CD4-positive, CD25-positive, alpha-beta regulatory T cell (primary cell): Measurements from ENCODE around the gene NTRK3. TPM values are rescaled to one million over a fixed set of nuclear protein-coding genes. Genes with fewer than 3 reads are reported as not detected.

Experiments
- ATAC-seq, 2 donors: fragments of 150-1000 bp; cut with Tn5 transposase; one replicate each; pipeline ENCODE4 v1.10.0; 2021; ENCODE audit warnings: low read depth in 2 of 2, moderate number of reproducible peaks in 2 of 2, moderate library complexity in 1 of 2
- DNase-seq, 3 donors: peaks; one replicate each; pipeline versions ENCODE4 v3.0.0 to v3.0.0-alpha.2; 2012 to 2022; ENCODE audit warnings: mixed read lengths in 1 of 3
- H3K27ac ChIP-seq: one replicate; pipeline ENCODE4 v1.7.0; 2013; ENCODE audit warnings: mild to moderate bottlenecking, low read length; ENCODE audit not compliant: insufficient read depth, poor library complexity, severe bottlenecking
- H3K27me3 ChIP-seq: one replicate; pipeline ENCODE4 v1.7.0; 2013; ENCODE audit warnings: low read length; ENCODE audit not compliant: control insufficient read depth, insufficient read depth
- H3K36me3 ChIP-seq: one replicate; pipeline ENCODE4 v1.7.0; 2013; ENCODE audit warnings: mild to moderate bottlenecking, low read length, moderate library complexity; ENCODE audit not compliant: control insufficient read depth, insufficient read depth
- H3K4me1 ChIP-seq: 2 replicates; pipeline ENCODE4 v1.7.0; 2013; ENCODE audit warnings: mild to moderate bottlenecking, low read length; ENCODE audit not compliant: insufficient read depth, control insufficient read depth, poor library complexity, severe bottlenecking
- H3K4me3 ChIP-seq: one replicate; pipeline ENCODE4 v1.7.0; 2013; ENCODE audit warnings: low read depth, mild to moderate bottlenecking, low read length, moderate library complexity
- H3K9me3 ChIP-seq, 2 experiments: 1 replicate in 1 of 2; 2 replicates in 1 of 2; pipeline ENCODE4 v1.7.0; 2013; ENCODE audit warnings: low read length in 2 of 2, mild to moderate bottlenecking in 1 of 2, moderate library complexity in 1 of 2; ENCODE audit not compliant: control insufficient read depth in 2 of 2
- H3K27ac Mint-ChIP-seq, 3 donors: one replicate each; pipeline ENCODE4 v1.8.0; 2020 to 2022; ENCODE audit warnings: mild to moderate bottlenecking in 3 of 3, mixed read lengths in 3 of 3, moderate library complexity in 2 of 3
- H3K27me3 Mint-ChIP-seq: one replicate; pipeline ENCODE4 v1.8.0; 2022; ENCODE audit warnings: mild to moderate bottlenecking, mixed read lengths
- H3K36me3 Mint-ChIP-seq: one replicate; pipeline ENCODE4 v1.8.0; 2020; ENCODE audit warnings: mixed read lengths
- H3K4me1 Mint-ChIP-seq, 4 donors: one replicate each; pipeline ENCODE4 v1.8.0; 2020 to 2022; ENCODE audit warnings: mixed read lengths in 4 of 4, mild to moderate bottlenecking in 1 of 4
- H3K4me3 Mint-ChIP-seq, 4 donors: one replicate each; pipeline ENCODE4 v1.8.0; 2020 to 2022; ENCODE audit warnings: mild to moderate bottlenecking in 4 of 4, mixed read lengths in 4 of 4, moderate library complexity in 3 of 4
- H3K9me3 Mint-ChIP-seq, 7 donors: one replicate each; pipeline ENCODE4 v1.8.0; 2020 to 2022; ENCODE audit warnings: mixed read lengths in 7 of 7, mild to moderate bottlenecking in 3 of 7, moderate library complexity in 2 of 7
- polyA plus RNA-seq, 4 donors: library from polyadenylated mRNA; unstranded; fragments of 300-500 nt; fragmentation: Illumina TruSeq; gene quantifications; one replicate each; pipeline ENCODE4 v1.2.3, GENCODE V29; 2021
- total RNA-seq: library from RNA; stranded (reverse); gene quantifications from one replicate; pipeline ENCODE4 v1.2.3, GENCODE V29; 2022

NTRK3 gene
- total and polyA plus RNA-seq, 5 donors from 2014 or later = not detected

DNA sequence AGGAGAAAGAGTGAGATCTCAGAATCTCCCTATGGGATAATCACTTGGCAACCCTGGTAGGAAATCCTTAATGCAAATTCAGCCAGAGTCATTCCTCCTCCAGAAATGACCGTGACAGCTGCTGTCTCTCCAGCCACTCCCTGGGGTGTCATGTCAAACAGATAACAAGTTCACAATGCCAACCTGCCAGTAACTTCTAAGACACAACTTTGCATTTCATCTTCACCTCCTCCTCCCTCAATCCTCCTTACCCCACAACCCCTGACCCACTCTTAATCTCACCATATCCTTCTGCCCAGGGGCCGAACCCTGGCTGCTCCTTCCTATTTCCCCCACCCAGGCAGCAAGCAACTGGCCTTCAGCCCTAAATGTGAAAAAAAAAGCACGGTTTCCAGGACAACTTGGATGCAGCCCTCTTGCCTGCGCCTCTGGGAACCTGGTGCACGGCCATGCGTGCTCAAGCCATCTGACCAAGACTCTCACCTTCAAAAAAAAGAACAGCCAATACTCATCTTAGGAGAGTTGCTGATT, 166.0 kb downstream of the NTRK3 start:
- ATAC-seq (no peak), DNase-seq (no peak)
- Histone ChIP-seq H3K9me3 (no peaks in the 10 kb centered on the region), H3K4me3 (no peak overlapping the region), H3K27me3 (no peaks in the 10 kb centered on the region), H3K36me3 (no peaks in the 10 kb centered on the region), H3K4me1 (no peaks in the 10 kb centered on the region), H3K27ac (no peak overlapping the region)
- no peaks in the 10 kb centered on the region for H3K36me3 Mint-ChIP-seq
- H3K27ac Mint-ChIP-seq = no peak overlapping the region
- peaks cover 0 to 7% (median 0%) of the 10 kb centered on the region in 7 donors for H3K9me3 Mint-ChIP-seq
- H3K27me3 Mint-ChIP-seq = peaks cover 8% of the 10 kb centered on the region
- H3K4me3 Mint-ChIP-seq = no peak overlapping the region
- H3K4me1 Mint-ChIP-seq = no peaks in the 10 kb centered on the region

DNA sequence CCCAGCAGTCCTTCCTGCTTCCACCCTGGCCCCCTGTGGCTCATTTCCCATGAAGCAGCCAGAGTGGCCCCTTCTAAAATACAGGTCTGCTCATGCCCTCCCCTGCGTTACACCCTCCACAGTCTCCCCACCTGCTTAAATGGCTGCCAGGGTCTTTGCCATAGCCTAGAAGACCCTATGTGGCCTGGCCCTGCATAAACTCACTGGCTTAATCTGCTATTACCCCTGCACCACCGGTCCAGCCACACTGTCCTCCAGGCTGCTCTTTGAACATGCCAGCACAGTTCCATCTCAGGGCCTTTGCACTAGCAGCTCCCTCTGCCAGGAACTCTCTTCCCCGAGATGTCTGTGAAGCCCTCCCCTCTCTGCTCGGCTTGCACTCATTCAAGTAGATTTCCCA, 166.8 kb downstream of the NTRK3 start:
- ATAC-seq (no peak), DNase-seq (no peak)
- Mint-ChIP-seq H3K4me1 (no peaks in the 10 kb centered on the region), H3K4me3 (no peak overlapping the region), H3K27ac (no peak overlapping the region), H3K9me3 (peaks cover 0 to 7% (median 0%) of the 10 kb centered on the region in 7 donors), H3K27me3 (peaks cover 8% of the 10 kb centered on the region), H3K36me3 (no peaks in the 10 kb centered on the region)
- Histone ChIP-seq H3K4me3 (no peak overlapping the region), H3K36me3 (no peaks in the 10 kb centered on the region), H3K9me3 (no peaks in the 10 kb centered on the region), H3K27ac (no peak overlapping the region), H3K27me3 (no peaks in the 10 kb centered on the region), H3K4me1 (no peaks in the 10 kb centered on the region)

GRCh38 chr15:88089024-88089620, 167.4 kb downstream of the NTRK3 start:
- H3K36me3 Mint-ChIP-seq = no peaks in the 10 kb centered on the region
- H3K9me3 Mint-ChIP-seq = peaks cover 0 to 7% (median 0%) of the 10 kb centered on the region in 7 donors
- no peaks in the 10 kb centered on the region for H3K4me1 Mint-ChIP-seq
- H3K9me3 ChIP-seq = no peaks in the 10 kb centered on the region
- no peaks in the 10 kb centered on the region for H3K27me3 ChIP-seq
- H3K4me3 Mint-ChIP-seq = no peak overlapping the region
- no peak overlapping the region for H3K4me3 ChIP-seq
- DNase-seq (no peak), ATAC-seq (no peak)
- no peak overlapping the region for H3K27ac Mint-ChIP-seq
- no peak overlapping the region for H3K27ac ChIP-seq
- H3K36me3 ChIP-seq = no peaks in the 10 kb centered on the region
- no peaks in the 10 kb centered on the region for H3K4me1 ChIP-seq
- H3K27me3 Mint-ChIP-seq = peaks cover 8% of the 10 kb centered on the region

- Histone ChIP-seq H3K36me3 (no peaks in the 10 kb centered on the region), H3K9me3 (no peaks in the 10 kb centered on the region), H3K27me3 (no peaks in the 10 kb centered on the region), H3K4me1 (no peaks in the 10 kb centered on the region), H3K27ac (no peak overlapping the region), H3K4me3 (no peak overlapping the region)
- DNase-seq (no peak), ATAC-seq (no peak)
- Mint-ChIP-seq H3K27ac (peak overlapping the region in 1 of 3 donors; percentile 20), H3K9me3 (peaks cover 0 to 4% (median 0%) of the 10 kb centered on the region in 7 donors), H3K27me3 (peaks cover 4% of the 10 kb centered on the region), H3K4me1 (no peaks in the 10 kb centered on the region), H3K4me3 (no peak overlapping the region), H3K36me3 (no peaks in the 10 kb centered on the region)
These were observed 172.5 kb downstream of the NTRK3 start for GRCh38 chr15:88083811-88084760.

GRCh38 chr15:88080616-88081015, 175.9 kb downstream of the NTRK3 start:
- Mint-ChIP-seq H3K27ac (no peak overlapping the region), H3K27me3 (peaks cover 4% of the 10 kb centered on the region)
- no peaks in the 10 kb centered on the region for H3K4me1 ChIP-seq

DNA sequence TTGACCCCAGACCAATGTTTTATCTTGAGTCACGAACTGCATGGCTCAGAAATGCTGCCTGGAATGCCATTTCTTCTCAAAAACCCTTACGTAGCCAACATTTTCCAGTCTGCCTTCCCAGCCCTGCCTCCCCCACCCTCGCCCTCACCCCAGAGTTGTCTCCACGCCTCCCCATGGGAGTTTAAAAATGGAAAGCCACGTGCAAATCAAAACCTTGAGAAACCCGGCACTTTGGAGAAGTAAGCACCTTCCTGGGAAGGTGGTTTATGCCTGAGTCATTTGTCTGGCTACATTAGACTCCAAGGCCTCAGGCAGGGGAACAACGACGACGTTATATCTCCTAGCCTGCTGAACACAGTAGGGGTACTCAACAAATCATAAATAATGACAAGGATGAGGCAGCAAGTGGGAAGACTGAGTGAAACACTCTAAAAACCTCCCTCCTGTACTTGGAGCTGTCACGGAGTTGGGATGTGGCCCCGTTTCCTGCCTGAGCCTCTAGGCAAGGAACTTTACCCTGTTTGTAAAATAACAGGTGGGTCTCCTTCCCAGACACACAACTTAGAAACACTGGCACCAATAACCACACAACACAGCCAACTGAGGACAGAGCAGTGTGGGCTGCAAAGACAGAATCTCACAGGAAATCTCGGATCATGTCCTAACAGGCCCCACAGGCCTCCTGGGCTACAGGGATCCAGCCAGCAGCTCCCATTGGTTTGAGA, 179.1 kb downstream of the NTRK3 start:
- ATAC-seq = no peak
- Histone ChIP-seq H3K9me3 (no peaks in the 10 kb centered on the region), H3K27me3 (no peaks in the 10 kb centered on the region), H3K36me3 (no peaks in the 10 kb centered on the region), H3K4me1 (no peaks in the 10 kb centered on the region), H3K4me3 (no peak overlapping the region), H3K27ac (no peak overlapping the region)
- Mint-ChIP-seq H3K36me3 (no peaks in the 10 kb centered on the region), H3K4me1 (no peaks in the 10 kb centered on the region), H3K4me3 (no peak overlapping the region), H3K9me3 (peaks cover 0 to 3% (median 0%) of the 10 kb centered on the region in 7 donors), H3K27ac (no peak overlapping the region), H3K27me3 (peaks cover 4% of the 10 kb centered on the region)
- DNase-seq = no peak

More at GRCh38 chr15:88080616-88081015, 175.9 kb downstream of the NTRK3 start:
- Histone ChIP-seq H3K27me3 (no peaks in the 10 kb centered on the region), H3K36me3 (no peaks in the 10 kb centered on the region), H3K27ac (no peak overlapping the region), H3K9me3 (no peaks in the 10 kb centered on the region), H3K4me3 (no peak overlapping the region)
- H3K4me3 Mint-ChIP-seq = no peak overlapping the region
- no peak for DNase-seq
- no peak for ATAC-seq
- H3K36me3 Mint-ChIP-seq = no peaks in the 10 kb centered on the region
- no peaks in the 10 kb centered on the region for H3K4me1 Mint-ChIP-seq
- peaks cover 0 to 1% (median 0%) of the 10 kb centered on the region in 7 donors for H3K9me3 Mint-ChIP-seq

GRCh38 chr15:88076328-88076727, 180.2 kb downstream of the NTRK3 start:
- no peaks in the 10 kb centered on the region for H3K4me1 Mint-ChIP-seq
- no peaks in the 10 kb centered on the region for H3K36me3 ChIP-seq
- peaks cover 0 to 3% (median 0%) of the 10 kb centered on the region in 7 donors for H3K9me3 Mint-ChIP-seq
- no peak for DNase-seq
- H3K9me3 ChIP-seq = no peaks in the 10 kb centered on the region
- no peaks in the 10 kb centered on the region for H3K36me3 Mint-ChIP-seq
- no peak overlapping the region for H3K4me3 ChIP-seq
- H3K27ac Mint-ChIP-seq = no peak overlapping the region
- no peak overlapping the region for H3K4me3 Mint-ChIP-seq
- no peak overlapping the region for H3K27ac ChIP-seq
- no peaks in the 10 kb centered on the region for H3K4me1 ChIP-seq
- no peaks in the 10 kb centered on the region for H3K27me3 ChIP-seq
- ATAC-seq = no peak
- H3K27me3 Mint-ChIP-seq = peaks cover 4% of the 10 kb centered on the region
